ENCODE measurements around the gene OR2Y1.

Gene OR2Y1

GRCh38 chr5:180723936-180724335, 15.9 kb downstream of the OR2Y1 start:
- Mint-ChIP-seq H3K36me3 (ENCODE audit: low read depth) (no peaks in the 10 kb centered on the region), H3K9me3 (peaks cover 5% of the 10 kb centered on the region), H3K4me3 (no peak overlapping the region), H3K27ac (no peak overlapping the region), H3K4me1 (no peaks in the 10 kb centered on the region), H3K27me3 (ENCODE audit: low read depth, poor library complexity) (no peaks in the 10 kb centered on the region)
- DNase-seq: no peak
- no peak for TF ChIP-seq CTCF (IDR thresholded peaks at IDR 0.05)

DNA sequence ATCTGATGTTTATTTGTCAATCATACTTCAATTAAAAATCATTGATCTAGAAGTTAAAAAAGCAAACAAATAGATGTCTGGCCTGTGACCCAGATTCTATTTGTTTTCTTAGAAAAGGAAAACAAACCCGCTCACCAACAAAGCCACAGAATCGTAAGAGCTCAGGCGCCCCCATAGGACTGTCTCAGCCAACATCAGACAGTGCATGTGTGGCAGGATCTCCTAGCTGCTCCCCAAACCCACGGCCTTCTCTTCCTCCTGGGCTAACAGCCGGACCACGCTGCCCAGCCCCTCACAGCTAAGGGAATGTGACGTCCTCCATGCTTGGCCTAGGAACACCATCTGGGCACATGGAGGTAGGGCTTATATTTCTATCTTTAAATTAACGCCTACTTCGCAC, 19.4 kb downstream of the OR2Y1 start:
- Mint-ChIP-seq H3K27me3 (ENCODE audit: low read depth, poor library complexity) (peaks cover 7% of the 10 kb centered on the region), H3K4me1 (no peaks in the 10 kb centered on the region), H3K36me3 (ENCODE audit: low read depth) (no peaks in the 10 kb centered on the region), H3K27ac (no peak overlapping the region), H3K4me3 (no peak overlapping the region), H3K9me3 (no peaks in the 10 kb centered on the region)
- DNase-seq: no peak
- no peak for TF ChIP-seq CTCF (IDR thresholded peaks at IDR 0.05)

- peaks cover 7% of the 10 kb centered on the region for H3K27me3 Mint-ChIP-seq (ENCODE audit: low read depth, poor library complexity)
These were observed 20.1 kb downstream of the OR2Y1 start for GRCh38 chr5:180719781-180720180.

DNA sequence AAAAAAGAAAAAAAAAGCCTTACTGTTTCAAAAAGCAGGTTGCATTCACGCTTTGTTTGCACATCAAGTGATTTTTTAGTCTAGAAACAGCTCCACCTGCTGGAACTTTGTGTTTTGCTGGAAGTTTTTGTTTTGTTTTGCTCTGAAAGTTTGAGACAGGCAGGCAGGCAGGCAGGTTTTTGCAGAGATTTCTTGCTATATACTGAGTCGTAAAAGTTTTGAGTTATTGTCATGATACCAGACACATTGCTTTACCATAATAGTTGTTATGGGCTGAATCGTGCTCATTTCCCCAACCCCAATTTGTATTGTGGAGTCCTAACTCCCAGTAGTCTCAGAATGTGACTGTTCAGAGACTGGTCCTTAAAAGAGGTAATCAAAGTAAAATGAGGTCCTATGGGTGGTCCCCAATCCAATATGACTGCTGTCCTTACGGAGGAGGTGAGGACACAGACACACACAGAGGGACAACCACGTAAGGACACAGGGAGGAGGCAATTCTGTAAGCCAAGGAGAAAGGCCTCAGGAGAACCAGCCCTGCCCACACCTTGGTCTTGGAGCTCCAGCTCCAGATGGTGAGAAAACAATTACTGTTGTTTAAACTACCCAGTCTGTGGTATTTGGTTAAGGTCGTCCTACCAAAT, 20.9 kb downstream of the OR2Y1 start:
- peak; percentile 27 for DNase-seq
- Mint-ChIP-seq H3K36me3 (ENCODE audit: low read depth) (no peaks in the 10 kb centered on the region), H3K27me3 (ENCODE audit: low read depth, poor library complexity) (peaks cover 9% of the 10 kb centered on the region), H3K27ac (no peak overlapping the region), H3K9me3 (peaks cover 5% of the 10 kb centered on the region), H3K4me1 (no peaks in the 10 kb centered on the region), H3K4me3 (no peak overlapping the region)
- TF ChIP-seq CTCF (IDR thresholded peaks at IDR 0.05): peak; percentile 67

More at GRCh38 chr5:180719781-180720180, 20.1 kb downstream of the OR2Y1 start:
- H3K9me3 Mint-ChIP-seq: no peaks in the 10 kb centered on the region
- H3K4me3 Mint-ChIP-seq: no peak overlapping the region
- DNase-seq: no peak
- no peaks in the 10 kb centered on the region for H3K4me1 Mint-ChIP-seq
- H3K36me3 Mint-ChIP-seq (ENCODE audit: low read depth): no peaks in the 10 kb centered on the region
- no peak for TF ChIP-seq CTCF (IDR thresholded peaks at IDR 0.05)
- no peak overlapping the region for H3K27ac Mint-ChIP-seq

- no peak for TF ChIP-seq CTCF (IDR thresholded peaks at IDR 0.05)
- Mint-ChIP-seq H3K4me3 (no peak overlapping the region), H3K36me3 (ENCODE audit: low read depth) (no peaks in the 10 kb centered on the region), H3K9me3 (peaks cover 13% of the 10 kb centered on the region), H3K27ac (no peak overlapping the region), H3K27me3 (ENCODE audit: low read depth, poor library complexity) (peaks cover 14% of the 10 kb centered on the region), H3K4me1 (no peaks in the 10 kb centered on the region)
- DNase-seq: no peak
These were observed 21.9 kb downstream of the OR2Y1 start for GRCh38 chr5:180717989-180718388.

- DNase-seq: no peak
- Mint-ChIP-seq H3K27ac (no peak overlapping the region), H3K36me3 (ENCODE audit: low read depth) (no peaks in the 10 kb centered on the region), H3K27me3 (ENCODE audit: low read depth, poor library complexity) (peaks cover 9% of the 10 kb centered on the region), H3K9me3 (peaks cover 41% of the 10 kb centered on the region), H3K4me1 (no peaks in the 10 kb centered on the region), H3K4me3 (no peak overlapping the region)
- no peak for TF ChIP-seq CTCF (IDR thresholded peaks at IDR 0.05)
These were observed 35.5 kb downstream of the OR2Y1 start for GRCh38 chr5:180704362-180704761.

All from nephron progenitor cell (in vitro differentiated cells).